ENCODE measurements around the gene PPP1R14C.

Gene PPP1R14C

DNA sequence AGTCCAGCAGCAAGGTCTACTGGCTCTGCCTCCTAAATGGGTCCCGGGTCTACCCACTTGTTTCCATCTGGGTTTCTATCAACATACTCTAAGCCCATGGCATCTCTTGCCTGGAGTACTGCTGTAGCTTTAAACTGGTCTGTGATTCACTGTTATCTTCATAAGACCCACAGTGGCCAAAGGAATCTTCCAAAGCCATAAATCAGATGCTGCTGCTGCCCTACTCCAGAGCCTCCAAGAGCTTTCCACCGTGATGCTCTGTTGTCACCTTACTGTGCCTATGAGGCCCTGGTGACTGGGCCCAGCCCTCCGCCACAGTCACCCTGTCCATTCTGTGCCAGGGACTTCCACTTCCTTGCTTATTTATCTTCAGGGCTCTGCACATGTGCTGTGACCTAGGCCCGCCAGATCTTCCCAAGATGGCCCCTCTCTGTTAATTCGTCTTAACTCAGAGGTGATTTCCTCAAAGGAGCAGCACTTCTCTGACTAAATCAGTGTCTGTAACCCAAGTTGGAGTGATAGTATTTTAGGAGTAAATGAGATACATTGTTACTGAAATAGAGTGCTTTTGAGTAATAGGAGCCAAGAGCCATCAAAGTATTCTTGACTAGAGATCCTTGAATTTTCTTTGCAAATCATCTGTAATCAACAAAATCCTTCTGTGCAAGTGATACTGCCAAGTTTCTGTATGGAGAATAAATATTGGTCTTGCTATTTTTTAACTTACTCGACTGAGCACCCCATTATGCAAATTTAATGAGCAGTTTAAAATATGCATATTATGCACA lies 102.5 kb downstream of the PPP1R14C start:
- in situ Hi-C loops (cut with HindIII; ENCODE audit: low sequenced_read_pairs), result no loop called here

DNA sequence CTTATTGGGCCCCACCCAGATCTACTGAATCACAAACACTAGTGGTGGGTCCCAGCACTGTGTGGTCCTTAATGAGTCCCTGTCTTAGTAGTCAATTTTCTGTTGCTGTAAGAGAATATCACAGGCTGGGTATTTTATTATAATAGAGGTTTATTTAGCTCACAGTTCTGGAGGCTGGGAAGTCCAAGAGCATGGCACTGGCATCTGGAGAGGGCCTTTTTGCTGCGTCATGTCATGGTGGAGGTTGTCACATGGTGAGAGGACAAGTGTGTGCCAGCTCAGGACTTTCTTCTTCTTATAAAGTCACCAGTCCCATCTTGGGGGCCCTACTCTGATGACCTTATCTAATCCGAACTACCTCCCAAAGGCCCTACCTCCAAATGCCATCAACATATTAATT lies 105.0 kb downstream of the PPP1R14C start:
- in situ Hi-C loops (cut with HindIII; ENCODE audit: low sequenced_read_pairs), result no loop called here

DNA sequence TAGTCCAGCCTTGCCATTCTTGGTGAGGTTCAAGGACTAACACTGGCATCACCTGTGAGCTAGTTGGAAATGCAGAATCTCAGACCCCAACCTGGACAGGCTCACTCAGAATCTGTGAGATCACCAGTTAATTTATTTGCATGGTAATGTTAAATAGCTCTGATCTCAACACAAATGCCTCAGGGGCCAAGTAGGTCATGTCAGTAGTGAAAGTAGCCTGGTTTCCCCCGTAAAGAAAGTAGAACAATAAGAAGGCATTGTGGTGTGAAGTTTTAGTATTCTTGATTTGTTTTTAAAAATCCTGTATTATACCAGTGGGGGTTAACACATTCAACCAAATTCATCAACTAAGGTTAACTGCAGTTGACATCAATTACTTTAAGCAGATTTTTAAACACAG lies 105.5 kb downstream of the PPP1R14C start:
- in situ Hi-C loops (cut with HindIII; ENCODE audit: low sequenced_read_pairs), result no loop called here

DNA sequence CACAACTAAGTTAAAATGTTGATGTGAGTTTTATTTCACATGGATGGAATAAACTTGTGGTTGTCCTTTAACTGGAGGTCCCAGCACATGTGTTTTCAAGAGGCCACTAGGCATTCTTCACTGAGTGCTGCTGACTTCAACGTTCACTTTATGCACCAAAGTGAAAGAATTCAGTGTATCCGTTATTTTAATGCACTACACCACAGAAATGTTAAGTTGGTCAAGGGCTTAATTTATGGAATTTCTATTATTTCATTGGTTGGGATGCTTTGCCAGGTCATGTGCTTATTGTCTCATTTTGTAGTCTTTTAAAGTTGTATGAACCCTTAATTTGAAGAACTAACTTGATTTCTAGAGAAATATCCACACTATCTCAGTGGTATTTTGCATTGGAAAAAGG lies 106.4 kb downstream of the PPP1R14C start:
- in situ Hi-C loops (cut with HindIII; ENCODE audit: low sequenced_read_pairs), result no loop called here

DNA sequence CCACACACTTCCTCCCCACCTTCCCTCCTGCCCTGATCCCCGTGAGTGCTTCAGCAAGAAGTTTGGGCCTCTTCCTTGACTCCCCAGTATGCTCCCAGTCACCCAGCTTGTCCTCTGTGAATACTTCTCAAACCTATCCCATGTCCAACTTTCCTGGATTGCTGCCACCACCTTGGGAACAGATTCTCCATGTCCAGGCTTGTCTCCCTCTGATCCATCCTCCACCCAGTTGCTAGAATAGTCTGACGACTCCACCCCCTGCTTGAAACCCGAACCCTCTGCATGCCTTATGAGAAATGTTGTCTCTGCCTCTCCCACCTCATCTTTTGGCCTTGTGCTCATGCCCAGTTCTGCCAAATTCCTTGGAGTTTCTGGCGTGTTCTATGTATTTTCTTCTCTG lies 108.0 kb downstream of the PPP1R14C start:
- in situ Hi-C loops (cut with HindIII; ENCODE audit: low sequenced_read_pairs), result no loop called here

DNA sequence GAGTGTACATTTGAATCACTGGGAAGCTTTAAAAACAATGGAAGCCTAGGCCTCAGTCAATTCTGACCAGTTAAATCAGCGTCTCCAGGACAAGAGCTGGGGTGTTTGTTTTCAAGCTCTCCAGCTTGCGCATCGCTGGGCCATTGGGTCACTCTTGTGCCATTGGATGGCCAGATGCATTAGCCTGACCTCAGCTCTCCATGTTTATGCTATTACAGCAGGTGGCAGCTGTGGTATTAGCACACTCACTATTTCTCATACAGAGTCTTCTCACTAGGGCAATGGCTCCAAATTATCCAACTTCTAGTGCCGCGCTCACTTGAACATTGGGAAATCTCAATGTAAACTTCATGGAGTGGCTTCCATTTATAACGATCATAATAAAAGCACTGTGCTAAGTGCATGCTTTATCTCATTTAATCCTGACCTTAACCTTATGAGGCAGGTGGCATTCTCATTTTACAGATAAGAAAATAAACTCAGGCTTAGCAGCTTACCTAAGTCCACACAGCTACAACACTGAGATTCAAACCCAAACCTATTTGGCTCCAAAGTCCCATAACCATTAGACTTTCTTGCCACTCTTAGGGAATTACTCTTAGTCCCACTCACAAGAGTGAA lies 108.8 kb downstream of the PPP1R14C start:
- in situ Hi-C loops (cut with HindIII; ENCODE audit: low sequenced_read_pairs), result no loop called here

DNA sequence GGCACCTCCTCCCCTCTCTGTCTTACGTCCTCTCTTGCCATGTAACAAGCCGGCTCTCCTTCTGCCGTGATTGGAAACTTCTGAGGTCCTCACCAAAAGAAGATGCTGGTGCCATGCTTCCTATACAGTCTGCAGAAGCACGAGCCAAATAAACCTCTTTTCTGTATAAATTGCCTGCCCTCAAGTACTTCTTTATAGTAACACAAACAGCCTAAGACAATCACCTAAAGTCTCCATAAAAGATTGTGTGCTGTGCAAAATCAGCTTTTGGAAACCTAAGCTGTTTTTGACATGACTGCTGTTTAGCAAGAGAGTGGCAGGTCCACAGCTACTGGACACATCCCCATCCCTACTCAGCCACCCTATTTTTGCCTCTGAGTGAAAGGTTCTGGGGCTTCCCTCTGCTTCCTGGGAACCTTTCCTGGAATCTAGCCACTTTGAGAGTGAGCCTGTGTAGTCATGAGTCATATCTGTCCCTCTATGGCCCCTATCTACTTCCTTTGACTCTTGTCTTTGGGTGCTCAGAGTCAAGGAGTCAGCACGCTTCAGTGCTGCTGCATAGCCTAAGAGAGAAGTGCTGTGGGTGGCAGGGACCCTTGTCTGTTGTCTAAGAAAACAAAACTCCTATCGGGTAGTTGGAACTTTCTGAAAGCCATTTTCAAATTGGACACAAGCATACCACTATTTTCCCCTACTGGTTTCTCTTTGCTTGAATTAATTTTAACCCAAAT lies 110.0 kb downstream of the PPP1R14C start:
- in situ Hi-C loops (cut with HindIII; ENCODE audit: low sequenced_read_pairs), result no loop called here

DNA sequence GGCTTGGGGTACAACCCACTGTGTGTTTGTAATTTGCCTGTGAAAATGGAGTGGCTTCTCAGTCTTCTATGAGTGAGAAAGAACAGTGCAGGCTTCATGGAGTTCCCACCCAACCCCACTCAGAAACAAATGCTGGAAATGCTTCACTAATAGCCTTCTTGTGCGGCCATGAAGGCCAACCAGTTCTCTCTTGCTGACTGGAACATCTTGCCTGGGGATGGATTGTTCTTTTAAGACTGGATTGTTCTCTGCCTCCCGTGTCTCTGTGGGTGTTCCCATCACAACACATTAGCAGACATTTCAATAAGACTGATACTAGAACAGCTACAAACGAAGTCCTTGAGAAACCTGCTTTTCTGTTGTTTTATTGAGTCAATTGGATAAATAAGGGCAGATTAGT lies 110.6 kb downstream of the PPP1R14C start:
- in situ Hi-C loops (cut with HindIII; ENCODE audit: low sequenced_read_pairs), result no loop called here

DNA sequence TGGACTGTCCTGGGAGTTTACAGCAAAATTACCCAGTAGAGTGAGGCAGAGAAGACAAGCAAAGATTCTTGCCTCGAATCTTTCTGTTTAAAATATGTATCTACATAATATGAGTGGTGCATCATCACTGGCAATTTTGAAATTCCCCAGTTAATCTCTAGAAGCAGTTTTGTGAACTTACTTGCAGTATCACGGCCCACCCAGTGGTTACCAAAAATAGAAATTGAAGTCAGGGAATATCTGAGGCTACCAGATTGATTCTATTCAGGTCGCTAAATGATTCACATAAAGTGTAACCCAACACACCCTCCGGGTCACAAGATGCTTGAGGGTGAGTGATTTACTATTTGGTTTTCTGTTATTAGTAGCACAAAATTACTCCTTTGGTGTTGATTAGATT lies 111.9 kb downstream of the PPP1R14C start:
- in situ Hi-C loops (cut with HindIII; ENCODE audit: low sequenced_read_pairs), result no loop called here

DNA sequence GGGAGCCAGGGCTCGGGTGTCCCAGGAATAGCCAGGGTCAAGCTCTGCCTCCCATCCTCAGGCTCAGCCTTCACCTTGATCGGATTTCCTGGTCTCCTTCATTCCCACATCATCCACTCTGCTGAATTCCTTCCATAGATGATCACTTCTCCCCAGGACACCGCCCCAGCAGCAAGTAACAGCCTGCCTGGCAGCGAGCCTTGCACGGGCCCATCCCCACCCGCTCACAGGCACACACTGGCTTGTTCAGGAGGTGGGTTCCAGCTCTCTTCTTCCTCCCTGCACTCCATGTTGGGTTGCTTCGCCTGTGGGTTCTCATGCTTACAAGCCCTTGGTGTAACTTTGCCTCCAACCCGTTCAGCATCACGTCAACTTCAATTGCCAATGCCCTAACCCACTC lies 113.0 kb downstream of the PPP1R14C start:
- in situ Hi-C loops (cut with HindIII; ENCODE audit: low sequenced_read_pairs), result no loop called here

DNA sequence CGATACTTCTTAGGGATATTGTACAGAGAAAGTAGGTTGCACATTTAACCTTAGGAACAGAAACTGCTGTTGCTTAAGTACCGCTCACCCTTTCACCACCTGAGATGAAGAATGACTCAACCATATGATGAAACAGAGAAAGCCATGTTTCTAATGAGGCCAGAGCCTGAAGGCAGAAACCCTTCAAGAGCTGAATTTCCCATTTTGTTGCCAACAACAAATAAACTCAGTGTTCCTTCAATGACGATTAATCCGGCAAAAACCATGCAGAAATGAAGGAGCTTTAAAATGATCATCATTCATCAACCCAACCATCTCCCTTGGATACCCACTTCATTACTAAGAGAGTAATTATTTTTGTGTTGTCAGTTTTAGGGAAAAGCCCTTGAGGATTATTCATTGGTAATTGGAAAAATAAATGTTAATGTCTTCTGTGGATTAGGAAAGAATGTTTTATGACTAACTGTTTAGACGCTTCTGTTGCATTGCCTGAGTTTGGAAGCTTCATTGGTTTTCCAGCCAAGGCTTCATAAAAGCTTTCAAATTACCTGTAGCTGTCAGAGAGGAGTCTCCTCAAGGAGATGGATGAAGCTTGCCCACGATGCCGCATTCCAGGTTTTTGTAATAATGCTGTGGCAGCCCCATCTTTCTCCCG lies 113.9 kb downstream of the PPP1R14C start:
- in situ Hi-C loops (cut with HindIII; ENCODE audit: low sequenced_read_pairs), result no loop called here

DNA sequence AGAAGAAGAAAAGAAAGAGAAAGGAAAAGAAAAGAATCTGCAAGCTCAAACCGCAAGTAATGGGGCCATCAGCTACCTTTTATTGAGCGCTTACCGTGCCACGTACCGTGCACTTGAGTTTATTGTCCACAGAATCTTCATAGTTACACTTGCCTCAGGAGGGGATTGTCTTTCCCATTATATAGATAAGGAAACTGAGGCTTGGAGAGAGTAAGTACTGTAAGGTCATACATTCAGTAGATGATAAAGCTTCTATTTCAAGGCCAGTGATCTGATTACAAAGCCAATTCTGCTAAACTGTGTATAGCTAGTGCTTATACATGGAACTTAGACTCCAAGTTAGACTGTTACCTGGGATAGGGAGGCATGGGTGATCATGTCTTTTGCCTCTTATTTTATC lies 115.5 kb downstream of the PPP1R14C start:
- in situ Hi-C loops (cut with HindIII; ENCODE audit: low sequenced_read_pairs), result no loop called here

DNA sequence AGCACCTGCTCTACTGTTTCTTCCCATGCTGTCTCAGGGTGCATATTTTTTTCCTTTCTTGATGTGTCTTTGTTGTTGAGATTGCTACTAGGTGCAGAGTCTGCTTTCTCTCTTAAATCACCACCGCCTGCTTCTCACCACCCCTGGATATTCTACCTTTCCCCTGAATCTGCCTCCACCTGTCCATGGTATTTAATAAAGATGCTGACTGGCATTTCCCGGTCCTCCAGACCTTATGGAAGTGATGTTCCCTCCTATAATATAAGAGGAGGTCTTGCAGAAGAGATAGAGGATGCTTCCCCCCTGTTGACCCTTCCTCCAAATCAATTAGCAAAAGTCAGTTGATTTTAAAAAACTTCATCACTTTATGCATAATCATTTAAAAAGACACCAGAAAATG lies 118.1 kb downstream of the PPP1R14C start:
- in situ Hi-C loops (cut with HindIII; ENCODE audit: low sequenced_read_pairs), result no loop called here

DNA sequence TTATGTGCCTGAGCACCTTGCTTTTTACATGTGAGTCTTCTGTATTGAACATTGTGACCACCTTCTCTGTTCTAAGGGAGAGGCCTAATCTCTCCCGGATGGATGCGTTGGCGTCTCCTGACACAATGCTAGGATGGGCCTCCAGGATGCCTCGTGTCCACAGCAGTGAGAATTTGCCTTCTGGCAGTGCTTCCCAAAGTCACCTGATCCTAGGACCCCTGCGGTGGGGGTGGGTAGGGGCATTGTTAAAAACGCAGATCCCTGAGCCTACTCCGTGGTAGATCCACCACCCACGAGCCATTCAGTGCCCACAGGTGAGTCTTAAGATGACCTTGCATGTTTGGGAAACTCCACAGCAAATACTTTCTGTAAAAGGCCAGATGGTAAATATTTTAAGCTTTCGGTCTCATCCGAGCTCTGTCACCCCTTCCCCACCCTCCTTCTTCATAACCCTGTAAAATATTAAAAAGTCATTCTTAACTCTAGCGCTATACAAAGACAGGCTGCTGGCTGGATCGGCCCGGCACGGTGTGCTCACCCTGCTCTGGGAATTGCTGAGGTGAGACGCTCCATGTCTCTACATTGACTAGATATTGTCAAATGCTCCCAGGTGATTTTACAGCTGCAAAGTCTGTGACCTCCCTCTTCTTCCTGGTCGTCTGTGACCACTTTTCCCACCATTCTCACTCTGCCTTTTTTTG lies 119.3 kb downstream of the PPP1R14C start:
- in situ Hi-C loops (cut with HindIII; ENCODE audit: low sequenced_read_pairs), result no loop called here

DNA sequence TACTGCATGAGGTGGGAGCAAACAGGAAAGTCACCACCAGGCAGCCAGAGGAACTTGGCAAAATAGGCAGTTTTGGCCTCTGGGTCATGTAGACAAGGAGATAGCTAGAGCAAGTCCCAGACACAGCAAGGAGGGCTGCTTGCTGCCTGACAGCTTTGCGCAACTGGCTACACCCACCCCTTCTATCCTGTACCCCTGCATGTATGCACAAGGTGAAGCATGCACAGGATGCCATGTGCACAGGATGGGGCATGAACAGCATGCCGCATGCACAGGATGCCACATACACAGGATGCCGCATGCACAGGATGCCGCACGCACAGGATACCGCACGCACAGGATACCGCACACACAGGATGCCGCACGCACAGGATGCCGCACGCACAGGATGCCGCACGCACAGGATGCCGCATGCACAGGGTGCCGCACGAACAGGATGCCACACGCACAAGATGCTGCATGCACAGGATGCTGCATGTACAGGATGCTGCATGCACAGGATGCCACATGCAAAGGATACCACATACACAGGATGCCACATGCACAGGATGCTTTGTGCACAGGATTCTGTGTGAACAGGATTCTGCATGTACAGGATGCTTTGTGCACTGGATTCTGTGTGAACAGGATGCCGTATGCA lies 121.0 kb downstream of the PPP1R14C start:
- in situ Hi-C loops (cut with HindIII; ENCODE audit: low sequenced_read_pairs), result no loop called here

DNA sequence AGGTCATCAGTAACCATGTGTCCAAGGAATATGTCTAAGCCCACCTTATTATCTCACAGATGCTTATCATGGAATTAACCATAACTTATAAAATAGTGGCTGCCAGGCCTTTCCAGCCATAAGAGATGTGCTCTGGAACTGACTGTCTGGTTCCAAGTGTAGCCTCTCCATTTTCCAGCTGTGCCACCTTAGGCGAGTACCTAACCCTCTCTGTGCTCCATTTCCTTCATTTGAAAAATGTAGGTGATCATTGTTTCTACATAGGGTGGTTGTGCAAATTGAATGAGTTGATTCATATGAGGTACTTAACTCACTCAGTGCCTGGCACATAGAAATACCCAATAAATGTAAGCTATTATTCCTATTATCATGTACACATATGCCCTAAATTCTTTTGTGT lies 123.5 kb downstream of the PPP1R14C start:
- in situ Hi-C loops (cut with HindIII; ENCODE audit: low sequenced_read_pairs), result no loop called here

DNA sequence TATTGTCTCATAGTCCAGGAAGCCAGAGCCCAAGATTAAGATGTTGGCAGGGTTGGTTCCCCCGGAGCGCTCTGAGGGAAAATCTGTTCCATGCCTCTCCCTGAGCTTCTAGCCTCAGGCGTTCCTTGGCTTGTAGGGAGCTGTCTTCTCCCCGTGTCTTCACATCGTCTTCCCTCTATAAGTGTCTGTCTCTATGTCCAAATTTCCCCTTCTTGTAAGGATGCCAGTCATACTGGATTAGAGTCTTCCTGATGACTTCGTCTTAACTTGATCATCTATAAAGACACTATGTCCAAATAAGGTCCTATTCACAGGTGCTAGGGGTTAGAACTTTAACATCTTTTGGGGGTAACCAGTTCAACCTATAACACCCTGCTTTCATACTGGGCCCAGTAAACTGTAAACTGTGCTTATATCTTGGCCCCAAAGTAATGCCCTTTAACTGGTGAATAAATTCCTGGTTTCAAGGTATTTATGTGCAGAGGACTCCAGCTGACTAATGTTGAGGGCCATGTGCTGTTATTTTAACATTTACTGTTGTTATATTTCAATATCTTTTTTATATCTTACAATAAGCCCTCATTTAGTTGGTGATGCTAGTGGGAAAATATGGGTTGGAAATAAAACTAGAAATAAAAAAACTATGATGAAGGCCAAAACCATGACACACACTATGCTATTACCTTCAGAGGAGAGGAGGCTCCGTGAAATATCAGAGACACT lies 124.3 kb downstream of the PPP1R14C start:
- in situ Hi-C loops (cut with HindIII; ENCODE audit: low sequenced_read_pairs), result no loop called here

DNA sequence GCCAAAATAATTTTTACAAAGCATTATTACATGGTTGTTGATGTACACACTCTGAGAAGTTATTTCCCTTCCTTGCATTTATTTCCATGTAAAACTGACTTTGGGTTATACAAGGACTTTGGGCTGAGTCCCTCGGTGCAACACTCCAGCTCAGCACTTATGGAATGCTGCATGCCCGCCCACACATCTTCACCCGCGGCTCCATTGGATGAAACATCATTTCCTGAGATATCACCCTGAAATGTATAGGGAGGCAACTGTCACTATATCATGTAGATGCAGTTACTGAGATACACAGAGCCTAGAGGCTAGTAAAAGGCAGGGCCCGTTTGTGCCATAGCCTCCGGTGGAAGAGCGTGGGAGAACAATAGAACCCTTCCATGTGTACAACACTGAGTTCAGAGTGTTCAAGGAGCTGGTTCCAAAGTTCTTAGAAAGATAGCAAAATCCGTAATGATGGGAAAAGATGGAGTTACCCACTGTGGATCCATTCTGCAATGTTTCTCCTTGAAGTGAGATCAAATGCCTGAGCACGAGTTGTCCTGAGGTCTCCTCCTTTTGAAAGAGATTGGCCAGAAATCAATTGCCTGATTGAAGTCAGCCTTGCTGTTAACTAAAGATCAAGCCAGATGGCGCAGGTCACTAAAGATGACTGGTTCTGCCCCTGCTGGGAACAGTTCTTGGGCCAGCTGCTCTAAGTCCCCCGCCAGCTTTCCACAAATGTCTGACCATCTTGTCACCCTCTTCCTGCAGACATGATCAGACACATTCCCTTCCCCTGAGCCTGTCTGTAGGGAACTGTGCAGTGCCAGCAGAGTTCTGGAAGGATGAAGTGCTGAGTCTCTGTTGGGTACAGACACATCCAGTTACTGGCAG lies 125.1 kb downstream of the PPP1R14C start:
- in situ Hi-C loops (cut with HindIII; ENCODE audit: low sequenced_read_pairs), result no loop called here

Measured in DLD1 (cell line).